ENCODE results near the gene TBRG1. TPM values are rescaled to one million over a fixed set of nuclear protein-coding genes. Genes with fewer than 3 reads are reported as not detected.

Gene TBRG1
- total and polyA plus RNA-seq, 2 of the 8 experiments (the other 6 are each of a cell fraction or from before 2014, with no cell fraction given) = 16.3 to 26.7 TPM

DNA sequence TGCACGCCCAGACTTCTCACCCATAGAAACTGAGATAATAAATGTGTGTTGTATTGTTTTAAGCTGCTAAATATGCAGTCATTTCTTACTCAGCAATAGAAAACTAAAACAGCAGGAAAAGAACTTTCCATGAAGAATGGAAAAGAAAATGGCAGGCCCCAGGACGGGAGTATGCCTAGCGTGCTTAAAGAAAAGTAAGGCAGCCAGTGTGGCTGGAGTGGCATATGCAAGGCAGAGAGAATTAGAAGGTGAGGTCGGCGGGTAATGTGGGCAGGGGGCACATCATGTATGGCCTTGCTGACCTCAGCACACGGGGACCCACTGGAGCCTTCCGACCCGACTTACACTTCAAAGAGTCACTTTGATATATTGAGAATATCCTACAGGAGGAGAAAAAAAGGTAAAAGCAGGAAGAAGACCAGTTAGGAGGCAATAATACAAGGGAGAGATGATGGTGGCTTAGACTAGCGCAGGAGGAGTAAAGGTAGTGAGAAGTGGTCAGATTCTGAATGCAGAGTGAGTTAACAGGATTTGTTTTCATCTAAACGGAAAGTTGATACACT is 20.5 kb downstream of the TBRG1 start:
- no peak overlapping the region for H2AFZ ChIP-seq (ENCODE audit: low read length)
- no peaks in the 10 kb centered on the region for H3K79me2 ChIP-seq (ENCODE audit: control insufficient read depth in 1 of 2, insufficient read depth in 2 of 2, low read length in 2 of 2)
- H3K23ac ChIP-seq (ENCODE audit: insufficient read length) = no peak overlapping the region
- no peak overlapping the region for H3K4me2 ChIP-seq (ENCODE audit: insufficient read depth in 1 of 2, low read depth in 2 of 2, low read length in 2 of 2)
- H3K56ac ChIP-seq (replicated peaks; ENCODE audit: insufficient read length, low read depth, low read length) = no peak overlapping the region
- no peak for DNase-seq (ENCODE audit: low read depth in 1 of 2, low spot score in 2 of 2)
- no peaks in the 10 kb centered on the region for H3K79me1 ChIP-seq (ENCODE audit: low read depth, low read length)
- no peak overlapping the region for H2BK5ac ChIP-seq (ENCODE audit: low read depth, low read length)
- H3K18ac ChIP-seq (ENCODE audit: extremely low read depth, low read length) = no peak overlapping the region
- H4K5ac ChIP-seq (ENCODE audit: insufficient read length, low read depth, low read length) = no peak overlapping the region
- no peak overlapping the region for H2BK12ac ChIP-seq (ENCODE audit: low read depth, low read length)
- H2BK20ac ChIP-seq (ENCODE audit: low read length) = no peak overlapping the region
- WGBS, 2 experiments (ENCODE audit: extremely low coverage in 1 of 2, insufficient coverage in 1 of 2, insufficient read length in 1 of 2, insufficient replicate concordance in 2 of 2, low coverage in 1 of 2, low lambda C conversion rate in 2 of 2, missing lambda C conversion rate in 1 of 2) = 86% methylated on average over 10 of the region's 10 CpGs; no CpG with 5 or more reads in 1 of the 2 experiments
- TF ChIP-seq POLR2A (IDR thresholded peaks at IDR 0.05; ENCODE audit: control extremely low read depth in 1 of 2, low read depth in 2 of 2, low read length in 2 of 2) = no peak
- TF ChIP-seq HDAC6 (IDR thresholded peaks at IDR 0.05; ENCODE audit: low read depth, low read length) = no peak
- TF ChIP-seq GABPA (IDR thresholded peaks at IDR 0.05; ENCODE audit: borderline replicate concordance, insufficient read depth, low read length) = no peak
- no peak for TF ChIP-seq TAF1 (IDR thresholded peaks at IDR 0.05; ENCODE audit: low read depth, low read length)
- no peak for TF ChIP-seq RXRA (IDR thresholded peaks at IDR 0.05; ENCODE audit: insufficient read depth, low read depth, low read length)
- no peak for TF ChIP-seq SP2 (IDR thresholded peaks at IDR 0.05; ENCODE audit: low read length)
- H3K4ac ChIP-seq (replicated peaks; ENCODE audit: insufficient read length, low read depth, low read length) = no peak overlapping the region
- H4K91ac ChIP-seq (replicated peaks; ENCODE audit: insufficient read length, low read length) = no peak overlapping the region
- no peaks in the 10 kb centered on the region; the same call in 1 of the 2 replicates for H3K23me2 ChIP-seq (ENCODE audit: low read depth, low read length)
- CTCF ChIA-PET (ENCODE audit: partially characterized antibody) = interaction anchor here (0.7 to 8.6 kb wide), 20 partner anchors 11 to 237 kb away, joined by 3 to 69 read pairs (median 6); partner anchors contain the start of genes ESAM, SIAE and SPA17
- H3K9ac ChIP-seq (replicated peaks in 1 of 4; ENCODE audit: extremely low read depth in 1 of 4, low read depth in 3 of 4, low read length in 3 of 4) = no peak overlapping the region
- no peak overlapping the region for H2BK120ac ChIP-seq (replicated peaks; ENCODE audit: low read depth, low read length)
- POLR2A ChIA-PET (ENCODE audit: partially characterized antibody) = interaction anchor here (1.3 kb wide), 1 partner anchor 120 kb away, joined by 4 read pairs; no protein-coding TSS in a partner anchor
- H2BK15ac ChIP-seq (ENCODE audit: low read length) = no peak overlapping the region
- no peaks in the 10 kb centered on the region for H4K20me1 ChIP-seq (replicated peaks in 1 of 2; ENCODE audit: control insufficient read depth in 1 of 2, insufficient read depth in 2 of 2, low read length in 2 of 2)
- peaks cover 0 to under 1% (median 0%) of the 10 kb centered on the region in 4 experiments; a peak in 1 of 8 replicates for H3K36me3 ChIP-seq (ENCODE audit: control insufficient read depth in 2 of 4, insufficient read depth in 4 of 4, low read length in 3 of 4)
- no peak overlapping the region for H3K4me3 ChIP-seq (ENCODE audit: extremely low read depth in 1 of 4, insufficient read depth in 2 of 4, low read depth in 3 of 4, low read length in 4 of 4)
- no peak overlapping the region for H2AK5ac ChIP-seq (ENCODE audit: low read depth, low read length)
- H4K8ac ChIP-seq (ENCODE audit: extremely low read depth, insufficient read depth, low read length) = no peak overlapping the region
- no peak overlapping the region for H3K14ac ChIP-seq (ENCODE audit: insufficient read length)
- H3K9me3 ChIP-seq (ENCODE audit: insufficient read depth in 2 of 2, low read depth in 1 of 2, low read length in 1 of 2) = no peaks in the 10 kb centered on the region
- FAIRE-seq = no peak
- H3K27ac ChIP-seq (ENCODE audit: low read depth, low read length) = no peak overlapping the region
- H3K27me3 ChIP-seq (replicated peaks in 1 of 4; ENCODE audit: control insufficient read depth in 3 of 4, extremely low read depth in 1 of 4, insufficient read depth in 3 of 4, low read length in 3 of 4) = no peaks in the 10 kb centered on the region
- peaks cover 0 to 6% (median 2%) of the 10 kb centered on the region in 4 experiments; a peak in 3 of 7 replicates for H3K4me1 ChIP-seq (replicated peaks in 1 of 4; ENCODE audit: control insufficient read depth in 3 of 4, insufficient read depth in 4 of 4, low read length in 3 of 4)

Measured in H1 (cell line).